ENCODE measurements around the gene GPAM. TPM values are rescaled to one million over a fixed set of nuclear protein-coding genes. Genes with fewer than 3 reads are reported as not detected.

The GPAM gene
- total RNA-seq, 1 experiment from 2014 or later = 16.0 TPM

DNA sequence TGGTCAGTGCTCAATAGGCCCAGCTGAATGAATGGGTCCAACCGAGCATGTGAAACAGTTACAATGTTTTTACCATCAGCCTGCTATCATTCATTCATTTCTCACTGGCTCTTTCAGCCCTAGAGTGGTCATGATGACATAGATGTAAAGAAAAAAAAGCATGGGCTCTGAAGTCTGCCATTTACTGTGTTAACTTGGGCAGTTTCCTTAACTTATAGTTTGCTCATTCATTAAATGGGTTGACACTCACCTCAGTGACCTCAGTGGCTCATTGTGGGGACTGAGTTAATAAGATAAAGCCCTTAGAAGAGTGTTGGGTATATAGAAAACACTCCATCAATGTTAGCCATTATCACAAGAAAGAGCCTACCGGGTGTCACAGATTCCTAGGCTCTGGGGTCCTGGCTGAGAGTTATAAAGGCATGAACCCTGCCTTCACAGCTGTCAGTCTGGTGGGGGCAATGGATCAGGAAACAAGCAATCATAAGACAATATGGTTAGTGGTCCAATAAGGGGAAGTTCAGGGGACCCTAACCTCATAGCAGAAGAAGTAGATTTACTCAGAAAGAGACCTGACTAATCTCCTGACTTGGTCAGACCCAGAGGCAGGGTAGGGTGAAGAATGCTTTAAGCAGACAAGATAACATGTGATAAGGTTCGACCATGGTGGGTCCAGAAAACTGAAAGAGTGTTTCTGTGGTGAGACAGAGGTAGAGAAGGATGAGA is 29.7 kb upstream of the GPAM start:
- Histone ChIP-seq H3K4ac (ENCODE audit: low read depth, low read length) (no peak overlapping the region), H3K9ac (ENCODE audit: extremely low read depth, insufficient read length, low read length) (no peak overlapping the region), H3K27ac (ENCODE audit: insufficient read length, low read depth, low read length) (no peak overlapping the region), H4K5ac (ENCODE audit: insufficient read length, low read depth, low read length) (no peak overlapping the region), H4K20me1 (ENCODE audit: control insufficient read depth, insufficient read depth, insufficient read length) (no peaks in the 10 kb centered on the region), H3K23ac (ENCODE audit: insufficient read length, low read depth, low read length) (no peak overlapping the region), H3T11ph (ENCODE audit: low read length) (no peak overlapping the region), H2AK5ac (ENCODE audit: insufficient read length, low read length) (no peak overlapping the region), H2BK20ac (ENCODE audit: low read depth, low read length, poor library complexity, severe bottlenecking) (no peak overlapping the region), H3K4me1 (ENCODE audit: insufficient read depth, low read length) (no peaks in the 10 kb centered on the region), H3K79me2 (ENCODE audit: insufficient read depth, low read length) (no peaks in the 10 kb centered on the region), H3K14ac (ENCODE audit: insufficient read depth, low read length) (no peak overlapping the region), H3K9me3 (ENCODE audit: control insufficient read depth, low read depth, low read length) (no peaks in the 10 kb centered on the region), H3K56ac (ENCODE audit: insufficient read length, low read depth, low read length) (no peak overlapping the region), H2BK15ac (ENCODE audit: low read depth, low read length) (no peak overlapping the region), H2BK120ac (ENCODE audit: low read depth, low read length, poor library complexity, severe bottlenecking) (no peak overlapping the region), H3K23me2 (ENCODE audit: insufficient read length, low read depth, low read length, poor library complexity, severe bottlenecking) (no peaks in the 10 kb centered on the region), H4K8ac (replicated peaks; ENCODE audit: insufficient read length, low read depth, low read length) (no peak overlapping the region), H3K4me2 (ENCODE audit: insufficient read depth, insufficient read length, low read length) (no peak overlapping the region), H2BK5ac (ENCODE audit: insufficient read length, low read length) (no peak overlapping the region), H3K18ac (ENCODE audit: insufficient read length, low read depth, low read length) (no peak overlapping the region), H3K27me3 (ENCODE audit: insufficient read depth, low read length) (no peaks in the 10 kb centered on the region), H2BK12ac (ENCODE audit: insufficient read length, low read depth, low read length) (no peak overlapping the region), H3K79me1 (ENCODE audit: insufficient read depth, low read depth, low read length, poor library complexity, severe bottlenecking) (no peaks in the 10 kb centered on the region), H2AFZ (ENCODE audit: low read length) (no peak overlapping the region), H4K91ac (ENCODE audit: insufficient read length, low read depth, low read length) (no peak overlapping the region)
- DNase-seq = no peak
- H3K27ac Mint-ChIP-seq = no peak overlapping the region
- no peaks in the 10 kb centered on the region; a peak in 1 of 7 replicates for H3K36me3 Mint-ChIP-seq (ENCODE audit: insufficient read depth in 1 of 3, low read depth in 3 of 3)
- no peak overlapping the region for H3K4me3 Mint-ChIP-seq
- no peak for TF ChIP-seq CTCF (conservative IDR thresholded peaks at IDR 0.05)
- H3K9me3 Mint-ChIP-seq = no peaks in the 10 kb centered on the region
- no peaks in the 10 kb centered on the region; the same call in 1 of the 2 replicates for H3K27me3 Mint-ChIP-seq (ENCODE audit: low read depth)
- no CpG with 5 or more reads among the region's 3 CpGs for WGBS (ENCODE audit: extremely low coverage, insufficient read length, low lambda C conversion rate)
- peaks cover 3 to 13% of the 10 kb centered on the region in 2 experiments; a peak in 3 of 4 replicates for H3K4me1 Mint-ChIP-seq

Measured in H9 (cell line).